ENCODE measurements around the gene CRX. TPM values are rescaled to one million over a fixed set of nuclear protein-coding genes. Genes with fewer than 3 reads are reported as not detected.
"Not testable (repeated sequence)": the region's sequence is repeated elsewhere in the genome, so short reads cannot be mapped to it uniquely, and the experiment has no call there.

The CRX gene
- total RNA-seq, 1 donor, result not detected

DNA sequence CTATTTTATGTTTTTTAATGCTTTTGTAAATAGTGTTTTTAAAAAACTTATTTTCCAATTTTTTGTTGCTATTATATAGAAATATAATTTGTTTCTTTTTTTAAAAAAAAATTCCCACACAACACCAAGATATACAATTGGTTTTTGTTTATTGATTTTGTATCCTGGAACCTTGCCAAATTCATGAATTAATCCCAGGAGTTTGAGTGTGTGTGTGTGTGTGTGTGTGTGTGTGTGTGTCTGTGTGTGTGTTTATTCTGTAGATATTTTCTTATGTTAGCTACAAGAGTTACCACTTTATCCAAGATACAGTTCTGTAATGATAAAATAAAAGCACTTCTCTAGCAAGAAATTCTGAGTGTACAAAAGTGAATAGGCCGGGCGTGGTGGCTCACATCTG lies 25.0 kb upstream of the CRX start:
- TF ChIP-seq, protein P1, sequence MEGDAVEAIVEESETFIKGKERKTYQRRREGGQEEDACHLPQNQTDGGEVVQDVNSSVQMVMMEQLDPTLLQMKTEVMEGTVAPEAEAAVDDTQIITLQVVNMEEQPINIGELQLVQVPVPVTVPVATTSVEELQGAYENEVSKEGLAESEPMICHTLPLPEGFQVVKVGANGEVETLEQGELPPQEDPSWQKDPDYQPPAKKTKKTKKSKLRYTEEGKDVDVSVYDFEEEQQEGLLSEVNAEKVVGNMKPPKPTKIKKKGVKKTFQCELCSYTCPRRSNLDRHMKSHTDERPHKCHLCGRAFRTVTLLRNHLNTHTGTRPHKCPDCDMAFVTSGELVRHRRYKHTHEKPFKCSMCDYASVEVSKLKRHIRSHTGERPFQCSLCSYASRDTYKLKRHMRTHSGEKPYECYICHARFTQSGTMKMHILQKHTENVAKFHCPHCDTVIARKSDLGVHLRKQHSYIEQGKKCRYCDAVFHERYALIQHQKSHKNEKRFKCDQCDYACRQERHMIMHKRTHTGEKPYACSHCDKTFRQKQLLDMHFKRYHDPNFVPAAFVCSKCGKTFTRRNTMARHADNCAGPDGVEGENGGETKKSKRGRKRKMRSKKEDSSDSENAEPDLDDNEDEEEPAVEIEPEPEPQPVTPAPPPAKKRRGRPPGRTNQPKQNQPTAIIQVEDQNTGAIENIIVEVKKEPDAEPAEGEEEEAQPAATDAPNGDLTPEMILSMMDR (IDR thresholded peaks at IDR 0.05; ENCODE audit: insufficient read depth, low read depth, low read length), result no peak
- DNase-seq (ENCODE audit: low read depth), result no peak
- H3K4me3 ChIP-seq (ENCODE audit: low read depth, low read length), result no peak overlapping the region

- DNase-seq (ENCODE audit: low read depth), result no peak
- no peak overlapping the region for H3K4me3 ChIP-seq (ENCODE audit: low read depth, low read length)
- TF ChIP-seq, protein P1 (IDR thresholded peaks at IDR 0.05; ENCODE audit: insufficient read depth, low read depth, low read length), result no peak
Observed at GRCh38 chr19:47797996-47798903, 23.5 kb upstream of the CRX start.

GRCh38 chr19:47798904-47799266 lies 22.9 kb upstream of the CRX start:
- no peak overlapping the region for H3K4me3 ChIP-seq (ENCODE audit: low read depth, low read length)
- TF ChIP-seq, protein P1 (IDR thresholded peaks at IDR 0.05; ENCODE audit: insufficient read depth, low read depth, low read length), result no peak
- DNase-seq (ENCODE audit: low read depth), result no peak

- H3K4me3 ChIP-seq (ENCODE audit: low read depth, low read length), result no peak overlapping the region
- TF ChIP-seq, protein P1 (IDR thresholded peaks at IDR 0.05; ENCODE audit: insufficient read depth, low read depth, low read length), result no peak
- DNase-seq (ENCODE audit: low read depth), result no peak
Observed at GRCh38 chr19:47801270-47801669, 20.5 kb upstream of the CRX start.

DNA sequence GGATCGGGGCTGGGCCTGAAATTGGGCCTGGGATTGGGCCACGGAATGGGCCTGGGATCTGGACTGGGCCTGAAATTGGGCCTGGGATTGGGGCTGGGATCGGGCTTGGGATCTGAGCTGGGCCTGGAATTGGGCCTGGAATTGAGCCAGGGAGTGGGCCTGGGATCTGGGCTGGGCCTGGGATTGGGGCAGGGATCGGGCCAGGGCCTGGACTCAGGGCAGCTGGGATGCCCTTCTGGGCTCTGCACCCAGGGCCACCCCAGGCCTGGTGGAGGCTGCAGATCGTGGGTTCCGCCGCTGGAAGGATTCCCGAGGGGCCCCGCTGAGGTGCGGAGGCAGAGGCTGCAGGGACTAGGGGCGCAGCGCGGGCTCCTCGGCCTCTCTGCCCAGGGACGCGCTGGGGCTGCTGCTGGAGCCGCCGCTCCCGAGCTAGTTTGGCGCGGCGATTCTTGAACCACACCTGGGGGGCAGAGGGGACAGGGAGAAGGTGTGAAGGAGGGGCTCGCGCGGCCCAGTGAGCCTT lies 19.2 kb upstream of the CRX start:
- H3K4me3 ChIP-seq (ENCODE audit: low read depth, low read length), result no peak overlapping the region
- DNase-seq (ENCODE audit: low read depth), result no peak
- TF ChIP-seq, protein P1 (IDR thresholded peaks at IDR 0.05; ENCODE audit: insufficient read depth, low read depth, low read length), result no peak

DNA sequence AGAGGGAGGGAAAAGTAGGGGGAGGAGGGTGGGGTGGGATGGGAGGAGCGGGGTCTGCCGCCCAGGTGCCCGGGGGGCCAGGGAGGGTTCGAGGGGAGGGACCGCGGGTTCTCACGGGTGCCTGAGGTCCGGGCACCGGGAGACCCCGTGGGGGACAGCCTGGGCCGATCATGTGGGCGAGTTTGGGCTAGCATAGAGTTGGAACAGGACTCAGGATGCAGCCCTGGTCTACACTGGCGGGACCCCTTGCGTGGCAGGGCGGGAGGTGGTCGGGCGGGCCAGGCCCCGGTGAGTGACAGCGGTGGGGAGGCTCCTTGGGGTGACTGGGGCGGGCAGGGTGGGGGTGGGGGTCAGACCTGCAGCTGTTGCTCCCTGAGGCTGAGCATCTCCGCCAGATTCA lies 18.6 kb upstream of the CRX start:
- not testable (repeated sequence) for DNase-seq (ENCODE audit: low read depth); H3K4me3 ChIP-seq (ENCODE audit: low read depth, low read length)

DNA sequence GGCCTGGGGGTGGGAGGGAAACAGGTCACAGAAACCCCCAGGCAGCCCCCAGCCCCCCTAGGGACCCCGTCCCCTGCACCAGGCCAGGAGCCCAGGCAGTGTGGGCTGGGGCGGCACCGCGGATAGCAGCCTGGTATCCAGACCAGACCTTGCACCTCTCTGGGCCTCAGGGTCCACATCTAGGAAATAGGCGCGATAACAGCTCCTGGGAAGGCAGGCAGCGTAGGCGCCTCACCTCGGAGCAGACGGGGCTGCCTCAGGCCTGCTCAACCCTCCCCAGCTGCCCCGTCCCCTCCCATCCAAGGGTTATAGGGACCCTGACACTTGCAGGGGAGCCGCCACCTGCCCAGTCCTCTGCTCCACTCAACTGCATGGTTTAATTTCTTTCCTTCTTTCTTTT lies 18.1 kb upstream of the CRX start:
- H3K4me3 ChIP-seq (ENCODE audit: low read depth, low read length), result not testable (repeated sequence)

GRCh38 chr19:47804451-47804850 lies 17.3 kb upstream of the CRX start, which contains the start of gene TPRX1:
Gene TPRX1 (minus strand): TSS chr19:47804551. CDS start chr19:47804539, 12 bp downstream.
- not testable (repeated sequence) for DNase-seq (ENCODE audit: low read depth); H3K4me3 ChIP-seq (ENCODE audit: low read depth, low read length)

More for the DNA sequence above, 18.1 kb upstream of the CRX start:
- not testable (repeated sequence) for DNase-seq (ENCODE audit: low read depth)
